ENCODE data around the gene MRPL48. TPM values are rescaled to one million over a fixed set of nuclear protein-coding genes. Genes with fewer than 3 reads are reported as not detected.

The MRPL48 gene
- polyA plus RNA-seq, 2 donors = 26.2 to 31.3 TPM

GRCh38 chr11:73894725-73895335 lies 107.2 kb downstream of the MRPL48 start:
- Histone ChIP-seq H3K4me3 (ENCODE audit: low read depth in 1 of 2, low read length in 2 of 2) (no peak overlapping the region), H3K27me3 (ENCODE audit: control insufficient read depth in 1 of 2, insufficient read depth in 2 of 2, low read length in 2 of 2) (no peaks in the 10 kb centered on the region), H3K4me1 (ENCODE audit: control insufficient read depth in 2 of 2, insufficient read depth in 2 of 2, low read length in 1 of 2) (no peaks in the 10 kb centered on the region), H3K9me3 (ENCODE audit: control insufficient read depth in 2 of 2, insufficient read depth in 1 of 2, low read depth in 1 of 2, low read length in 1 of 2) (no peaks in the 10 kb centered on the region), H3K36me3 (ENCODE audit: control insufficient read depth in 2 of 2, insufficient read depth in 2 of 2, low read length in 1 of 2) (peaks cover 0 to 3% of the 10 kb centered on the region in 2 donors), H3K27ac (ENCODE audit: low read depth in 2 of 2, low read length in 1 of 2) (no peak overlapping the region)
- 90 to 93% methylated on average over 5 of the region's 5 CpGs for WGBS, 2 donors

- no peaks in the 10 kb centered on the region for H3K27me3 ChIP-seq (ENCODE audit: control insufficient read depth in 1 of 2, insufficient read depth in 2 of 2, low read length in 2 of 2)
- H3K36me3 ChIP-seq (ENCODE audit: control insufficient read depth in 2 of 2, insufficient read depth in 2 of 2, low read length in 1 of 2) = peaks cover 5 to 7% of the 10 kb centered on the region in 2 donors
- no peak overlapping the region for H3K4me3 ChIP-seq (ENCODE audit: low read depth in 1 of 2, low read length in 2 of 2)
- WGBS, 2 donors = 78 to 95% methylated on average over 1 of the region's 1 CpG
- H3K9me3 ChIP-seq (ENCODE audit: control insufficient read depth in 2 of 2, insufficient read depth in 1 of 2, low read depth in 1 of 2, low read length in 1 of 2) = no peaks in the 10 kb centered on the region
- no peak overlapping the region for H3K27ac ChIP-seq (ENCODE audit: low read depth in 2 of 2, low read length in 1 of 2)
- H3K4me1 ChIP-seq (ENCODE audit: control insufficient read depth in 2 of 2, insufficient read depth in 2 of 2, low read length in 1 of 2) = no peaks in the 10 kb centered on the region
Observed at GRCh38 chr11:73902303-73902702, 114.6 kb downstream of the MRPL48 start.

- H3K36me3 ChIP-seq (ENCODE audit: control insufficient read depth in 2 of 2, insufficient read depth in 2 of 2, low read length in 1 of 2) = peaks cover 3 to 4% of the 10 kb centered on the region in 2 donors
- 87 to 90% methylated on average over 4 of the region's 4 CpGs for WGBS, 2 donors
Observed at GRCh38 chr11:73907191-73907590, 119.5 kb downstream of the MRPL48 start.

GRCh38 chr11:73912026-73912425 lies 124.4 kb downstream of the MRPL48 start:
- 91 to 99% methylated on average over 2 of the region's 2 CpGs for WGBS, 2 donors
- Histone ChIP-seq H3K4me1 (ENCODE audit: control insufficient read depth in 2 of 2, insufficient read depth in 2 of 2, low read length in 1 of 2) (no peaks in the 10 kb centered on the region), H3K27ac (ENCODE audit: low read depth in 2 of 2, low read length in 1 of 2) (no peak overlapping the region), H3K4me3 (ENCODE audit: low read depth in 1 of 2, low read length in 2 of 2) (no peak overlapping the region), H3K27me3 (ENCODE audit: control insufficient read depth in 1 of 2, insufficient read depth in 2 of 2, low read length in 2 of 2) (no peaks in the 10 kb centered on the region), H3K9me3 (ENCODE audit: control insufficient read depth in 2 of 2, insufficient read depth in 1 of 2, low read depth in 1 of 2, low read length in 1 of 2) (no peaks in the 10 kb centered on the region), H3K36me3 (ENCODE audit: control insufficient read depth in 2 of 2, insufficient read depth in 2 of 2, low read length in 1 of 2) (peaks cover 7 to 8% of the 10 kb centered on the region in 2 donors)

More at GRCh38 chr11:73907191-73907590, 119.5 kb downstream of the MRPL48 start:
- Histone ChIP-seq H3K9me3 (ENCODE audit: control insufficient read depth in 2 of 2, insufficient read depth in 1 of 2, low read depth in 1 of 2, low read length in 1 of 2) (no peaks in the 10 kb centered on the region), H3K27ac (ENCODE audit: low read depth in 2 of 2, low read length in 1 of 2) (no peak overlapping the region), H3K4me1 (ENCODE audit: control insufficient read depth in 2 of 2, insufficient read depth in 2 of 2, low read length in 1 of 2) (no peaks in the 10 kb centered on the region), H3K27me3 (ENCODE audit: control insufficient read depth in 1 of 2, insufficient read depth in 2 of 2, low read length in 2 of 2) (no peaks in the 10 kb centered on the region), H3K4me3 (ENCODE audit: low read depth in 1 of 2, low read length in 2 of 2) (no peak overlapping the region)

- H3K9me3 ChIP-seq (ENCODE audit: control insufficient read depth in 2 of 2, insufficient read depth in 1 of 2, low read depth in 1 of 2, low read length in 1 of 2) = no peaks in the 10 kb centered on the region
- H3K4me1 ChIP-seq (ENCODE audit: control insufficient read depth in 2 of 2, insufficient read depth in 2 of 2, low read length in 1 of 2) = no peaks in the 10 kb centered on the region
- H3K4me3 ChIP-seq (ENCODE audit: low read depth in 1 of 2, low read length in 2 of 2) = no peak overlapping the region
- H3K27ac ChIP-seq (ENCODE audit: low read depth in 2 of 2, low read length in 1 of 2) = no peak overlapping the region
- H3K27me3 ChIP-seq (ENCODE audit: control insufficient read depth in 1 of 2, insufficient read depth in 2 of 2, low read length in 2 of 2) = no peaks in the 10 kb centered on the region
- peaks cover 3 to 8% of the 10 kb centered on the region in 2 donors for H3K36me3 ChIP-seq (ENCODE audit: control insufficient read depth in 2 of 2, insufficient read depth in 2 of 2, low read length in 1 of 2)
Observed at GRCh38 chr11:73913472-73913871, 125.8 kb downstream of the MRPL48 start.

- Histone ChIP-seq H3K9me3 (ENCODE audit: control insufficient read depth in 2 of 2, insufficient read depth in 1 of 2, low read depth in 1 of 2, low read length in 1 of 2) (no peaks in the 10 kb centered on the region), H3K36me3 (ENCODE audit: control insufficient read depth in 2 of 2, insufficient read depth in 2 of 2, low read length in 1 of 2) (peaks cover 9 to 11% of the 10 kb centered on the region in 2 donors), H3K4me1 (ENCODE audit: control insufficient read depth in 2 of 2, insufficient read depth in 2 of 2, low read length in 1 of 2) (no peaks in the 10 kb centered on the region), H3K27ac (ENCODE audit: low read depth in 2 of 2, low read length in 1 of 2) (no peak overlapping the region), H3K4me3 (ENCODE audit: low read depth in 1 of 2, low read length in 2 of 2) (no peak overlapping the region), H3K27me3 (ENCODE audit: control insufficient read depth in 1 of 2, insufficient read depth in 2 of 2, low read length in 2 of 2) (no peaks in the 10 kb centered on the region)
- WGBS, 2 donors = 67 to 83% methylated on average over 4 of the region's 4 CpGs
Observed at GRCh38 chr11:73914284-73914683, 126.6 kb downstream of the MRPL48 start.

Other genes with a start within 250 kb of the MRPL48 start
- gene FAM168A, start 189.8 kb upstream of the MRPL48 start, polyA plus RNA-seq = 1 to 10 TPM; 4.0 TPM
- gene PLEKHB1, start 141.3 kb upstream of the MRPL48 start, polyA plus RNA-seq = 1 to 10 TPM; 1.1 to 1.3 TPM
- 10 to 100 TPM; 59.4 to 73.2 TPM for gene RAB6A, start 26.8 kb upstream of the MRPL48 start, polyA plus RNA-seq
- gene COA4, start 89.0 kb downstream of the MRPL48 start, polyA plus RNA-seq = 10 to 100 TPM; 53.2 to 70.9 TPM
- 1 to 10 TPM; 6.2 to 9.5 TPM for gene PAAF1, start 89.1 kb downstream of the MRPL48 start, polyA plus RNA-seq
- gene DNAJB13, start 163.2 kb downstream of the MRPL48 start, polyA plus RNA-seq = not detected
- 1 to 10 TPM; 3.0 to 5.0 TPM for gene UCP2, start 195.0 kb downstream of the MRPL48 start, polyA plus RNA-seq
- gene UCP3, start 221.2 kb downstream of the MRPL48 start, polyA plus RNA-seq = 1 to 10 TPM in 1 of 2 donors, under 1 TPM in 1; 0.41 to 1.4 TPM

Data from esophagus (tissue), 2 donors.